Panc1 (cell line): Measurements from ENCODE around the gene NAPG.
"Not testable (repeated sequence)": the region's sequence is repeated elsewhere in the genome, so short reads cannot be mapped to it uniquely, and the experiment has no call there.

Source experiments
- CTCF ChIP-seq: fragments of 450-650 bp; IDR thresholded peaks from 2 replicates; pipeline ENCODE4 v1.5.1; 2017; ENCODE audit warnings: mild to moderate bottlenecking
- POLR2AphosphoS5 ChIP-seq: IDR thresholded peaks from 2 replicates; pipeline ENCODE4 v1.6.1; 2012; ENCODE audit warnings: mild to moderate bottlenecking, low read depth, low read length, moderate library complexity
- SIN3A ChIP-seq: IDR thresholded peaks from 2 replicates; pipeline ENCODE4 v1.6.1; 2012; ENCODE audit warnings: low read depth, mild to moderate bottlenecking, low read length, moderate library complexity, borderline replicate concordance; ENCODE audit not compliant: insufficient read depth
- TF ChIP-seq, protein P1 (sequence below), 2 experiments: IDR thresholded peaks; 2 replicates each; pipeline ENCODE4 v1.6.1; 2011 to 2012; ENCODE audit warnings: low read depth in 2 of 2, control low read depth in 1 of 2, low read length in 1 of 2, mild to moderate bottlenecking in 1 of 2, moderate library complexity in 1 of 2; ENCODE audit not compliant: insufficient read depth in 1 of 2

DNA sequence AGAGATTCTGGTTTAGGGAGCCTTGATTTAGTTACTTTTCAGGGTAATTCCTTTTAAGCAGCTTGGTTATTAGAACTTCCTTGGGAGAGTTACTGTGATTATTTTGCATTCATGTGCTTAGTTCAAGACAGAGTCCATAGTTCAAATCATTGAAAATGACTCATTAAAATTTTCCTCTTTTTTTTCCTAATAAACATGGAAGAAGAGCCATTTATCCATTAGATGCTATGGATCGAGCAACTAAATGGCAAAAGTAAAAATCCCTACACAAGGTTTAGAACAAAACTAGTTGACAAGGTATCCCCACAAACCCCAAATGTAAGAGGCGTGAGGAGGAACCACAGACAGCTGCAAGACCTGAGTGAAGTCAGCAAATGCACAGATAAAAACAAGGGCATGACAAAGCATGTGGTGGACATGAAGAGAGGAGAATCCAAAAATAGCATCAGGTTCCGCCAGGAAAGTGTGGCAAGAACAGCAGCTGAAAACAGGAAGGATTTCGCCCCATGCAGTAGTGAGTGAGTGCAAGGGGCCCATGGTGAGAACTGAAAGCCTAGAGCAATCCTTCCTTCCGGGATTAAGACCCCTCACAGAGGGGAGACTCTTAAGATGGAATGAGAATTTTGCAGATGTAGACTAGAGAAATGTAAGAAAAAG is 67.7 kb downstream of the NAPG start:
- TF ChIP-seq, protein P1, sequence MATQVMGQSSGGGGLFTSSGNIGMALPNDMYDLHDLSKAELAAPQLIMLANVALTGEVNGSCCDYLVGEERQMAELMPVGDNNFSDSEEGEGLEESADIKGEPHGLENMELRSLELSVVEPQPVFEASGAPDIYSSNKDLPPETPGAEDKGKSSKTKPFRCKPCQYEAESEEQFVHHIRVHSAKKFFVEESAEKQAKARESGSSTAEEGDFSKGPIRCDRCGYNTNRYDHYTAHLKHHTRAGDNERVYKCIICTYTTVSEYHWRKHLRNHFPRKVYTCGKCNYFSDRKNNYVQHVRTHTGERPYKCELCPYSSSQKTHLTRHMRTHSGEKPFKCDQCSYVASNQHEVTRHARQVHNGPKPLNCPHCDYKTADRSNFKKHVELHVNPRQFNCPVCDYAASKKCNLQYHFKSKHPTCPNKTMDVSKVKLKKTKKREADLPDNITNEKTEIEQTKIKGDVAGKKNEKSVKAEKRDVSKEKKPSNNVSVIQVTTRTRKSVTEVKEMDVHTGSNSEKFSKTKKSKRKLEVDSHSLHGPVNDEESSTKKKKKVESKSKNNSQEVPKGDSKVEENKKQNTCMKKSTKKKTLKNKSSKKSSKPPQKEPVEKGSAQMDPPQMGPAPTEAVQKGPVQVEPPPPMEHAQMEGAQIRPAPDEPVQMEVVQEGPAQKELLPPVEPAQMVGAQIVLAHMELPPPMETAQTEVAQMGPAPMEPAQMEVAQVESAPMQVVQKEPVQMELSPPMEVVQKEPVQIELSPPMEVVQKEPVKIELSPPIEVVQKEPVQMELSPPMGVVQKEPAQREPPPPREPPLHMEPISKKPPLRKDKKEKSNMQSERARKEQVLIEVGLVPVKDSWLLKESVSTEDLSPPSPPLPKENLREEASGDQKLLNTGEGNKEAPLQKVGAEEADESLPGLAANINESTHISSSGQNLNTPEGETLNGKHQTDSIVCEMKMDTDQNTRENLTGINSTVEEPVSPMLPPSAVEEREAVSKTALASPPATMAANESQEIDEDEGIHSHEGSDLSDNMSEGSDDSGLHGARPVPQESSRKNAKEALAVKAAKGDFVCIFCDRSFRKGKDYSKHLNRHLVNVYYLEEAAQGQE (IDR thresholded peaks at IDR 0.05; ENCODE audit: insufficient read depth in 1 of 2, low read depth in 2 of 2, low read length in 1 of 2): not testable (repeated sequence)
- not testable (repeated sequence) for TF ChIP-seq CTCF, POLR2AphosphoS5, SIN3A
